DOHH2 (cell line): Measurements from ENCODE around the gene HNF4A.

Source experiments
- H3F3A ChIP-seq: fragments of 200-600 bp; sonication (generic), shearing (Covaris generic); 2 replicates; pipeline ENCODE4 v1.6.0; 2016; ENCODE audit warnings: antibody characterized with exemption, mild to moderate bottlenecking; ENCODE audit not compliant: control insufficient read depth, insufficient read depth
- H3K27ac ChIP-seq: fragments of 200-600 bp; sonication (generic); 2 replicates; pipeline ENCODE4 v1.5.1; 2014; ENCODE audit warnings: low read depth, mild to moderate bottlenecking, low read length, moderate library complexity
- H3K27me3 ChIP-seq: fragments of 200-600 bp; sonication (generic); 2 replicates; pipeline ENCODE4 v1.6.1; 2014; ENCODE audit warnings: mild to moderate bottlenecking, low read length, mixed read lengths; ENCODE audit not compliant: control insufficient read depth
- H3K36me3 ChIP-seq: fragments of 200-600 bp; sonication (generic); 2 replicates; pipeline ENCODE4 v1.6.1; 2014; ENCODE audit warnings: mild to moderate bottlenecking, low read length, moderate library complexity, mixed read lengths; ENCODE audit not compliant: control insufficient read depth
- H3K4me1 ChIP-seq: fragments of 200-600 bp; sonication (generic); 2 replicates; pipeline ENCODE4 v1.6.1; 2014; ENCODE audit warnings: mild to moderate bottlenecking, low read length, mixed read lengths; ENCODE audit not compliant: control insufficient read depth
- H3K4me2 ChIP-seq: fragments of 200-600 bp; sonication (generic); 2 replicates; pipeline ENCODE4 v1.6.0; 2014; ENCODE audit warnings: mild to moderate bottlenecking, low read length, moderate library complexity
- H3K4me3 ChIP-seq: fragments of 200-600 bp; sonication (generic); 2 replicates; pipeline ENCODE4 v1.5.1; 2014; ENCODE audit warnings: mild to moderate bottlenecking, low read length, mixed read lengths
- H3K79me2 ChIP-seq: fragments of 200-600 bp; sonication (generic); 2 replicates; pipeline ENCODE4 v1.6.1; 2014; ENCODE audit warnings: mild to moderate bottlenecking, low read length, mixed read lengths; ENCODE audit not compliant: control insufficient read depth
- H3K9me2 ChIP-seq: fragments of 200-600 bp; sonication (generic); replicated peaks from 2 replicates; pipeline ENCODE4 v1.6.1; 2014; ENCODE audit warnings: mild to moderate bottlenecking, low read length, mixed read lengths; ENCODE audit not compliant: control insufficient read depth
- H3K9me3 ChIP-seq: fragments of 200-600 bp; sonication (generic); 2 replicates; pipeline ENCODE4 v1.6.1; 2014; ENCODE audit warnings: antibody characterized with exemption, low read length, mixed read lengths; ENCODE audit not compliant: control insufficient read depth, insufficient read depth
- H4K20me1 ChIP-seq: fragments of 200-600 bp; sonication (generic); 2 replicates; pipeline ENCODE4 v1.6.0; 2014; ENCODE audit warnings: low read depth, mild to moderate bottlenecking, antibody characterized with exemption, low read length, moderate library complexity; ENCODE audit not compliant: control insufficient read depth, insufficient read depth
- CTCF ChIP-seq: fragments of 200-600 bp; sonication (generic); IDR thresholded peaks from one replicate; pipeline ENCODE4 v1.5.1; 2014; ENCODE audit warnings: antibody characterized with exemption, mild to moderate bottlenecking, low read depth, low read length; ENCODE audit not compliant: poor library complexity, severe bottlenecking
- EZH2phosphoT487 ChIP-seq: fragments of 200-600 bp; sonication (generic); IDR thresholded peaks from 2 replicates; pipeline ENCODE4 v1.6.1; 2017; ENCODE audit warnings: borderline replicate concordance, mild to moderate bottlenecking, antibody characterized with exemption, low read length, moderate library complexity, mixed read lengths

Gene HNF4A

GRCh38 chr20:44425923-44426322 is 70.4 kb downstream of the HNF4A start:
- no peak overlapping the region for H3K4me2 ChIP-seq

GRCh38 chr20:44426879-44427790 is 71.6 kb downstream of the HNF4A start:
- no peak overlapping the region for H3K4me2 ChIP-seq
- H3K27me3 ChIP-seq = 0 out of 2 replicates have a peak, but pooled peaks cover 3% of the 10 kb centered on the region
- H3K4me1 ChIP-seq = no peaks in the 10 kb centered on the region
- no peaks in the 10 kb centered on the region for H3K79me2 ChIP-seq
- no peaks in the 10 kb centered on the region for H4K20me1 ChIP-seq
- no peak overlapping the region for H3K27ac ChIP-seq
- no peaks in the 10 kb centered on the region for H3F3A ChIP-seq
- no peaks in the 10 kb centered on the region for H3K36me3 ChIP-seq
- no peak for TF ChIP-seq EZH2phosphoT487
- TF ChIP-seq CTCF = no peak
- H3K4me3 ChIP-seq = no peak overlapping the region
- no peaks in the 10 kb centered on the region for H3K9me2 ChIP-seq
- no peaks in the 10 kb centered on the region for H3K9me3 ChIP-seq

More at GRCh38 chr20:44425923-44426322, 70.4 kb downstream of the HNF4A start:
- Histone ChIP-seq H3K9me3 (no peaks in the 10 kb centered on the region), H3K79me2 (no peaks in the 10 kb centered on the region), H3K4me1 (no peaks in the 10 kb centered on the region), H3K36me3 (no peaks in the 10 kb centered on the region), H3F3A (no peaks in the 10 kb centered on the region), H3K9me2 (no peaks in the 10 kb centered on the region), H3K27ac (no peak overlapping the region), H4K20me1 (no peaks in the 10 kb centered on the region), H3K4me3 (no peak overlapping the region), H3K27me3 (0 out of 2 replicates have a peak, but pooled peaks cover 3% of the 10 kb centered on the region)
- TF ChIP-seq EZH2phosphoT487 (no peak), CTCF (no peak)

GRCh38 chr20:44427804-44428173 is 72.3 kb downstream of the HNF4A start:
- no peak overlapping the region for H3K27ac ChIP-seq
- TF ChIP-seq EZH2phosphoT487 (no peak), CTCF (no peak)
- H3K36me3 ChIP-seq = no peaks in the 10 kb centered on the region
- H4K20me1 ChIP-seq = no peaks in the 10 kb centered on the region
- H3K4me1 ChIP-seq = no peaks in the 10 kb centered on the region
- H3K4me3 ChIP-seq = no peak overlapping the region
- H3F3A ChIP-seq = no peaks in the 10 kb centered on the region
- no peak overlapping the region for H3K4me2 ChIP-seq
- no peaks in the 10 kb centered on the region for H3K9me2 ChIP-seq
- H3K27me3 ChIP-seq = 0 out of 2 replicates have a peak, but pooled peaks cover 3% of the 10 kb centered on the region
- no peaks in the 10 kb centered on the region for H3K79me2 ChIP-seq
- H3K9me3 ChIP-seq = no peaks in the 10 kb centered on the region
